Left lung (tissue), 10 donors: ENCODE data around the gene ACAD10. TPM values are rescaled to one million over a fixed set of nuclear protein-coding genes. Genes with fewer than 3 reads are reported as not detected.

Experiments
- ATAC-seq: fragments of 200-7000 bp; cut with Tn5 transposase; one replicate; pipeline ENCODE4 v1.9.1; 2020; ENCODE audit warnings: moderate library complexity
- DNase-seq, 4 donors: peaks; one replicate each; pipeline ENCODE4 v3.0.0-alpha.2; 2013 to 2020
- H3K27ac ChIP-seq, 2 donors: fragments of 200-600 bp; sonication (generic) in 1 of 2; one replicate each; pipeline versions ENCODE4 v1.5.0 to v1.8.0; 2020 to 2021
- H3K27me3 ChIP-seq, 2 donors: fragments of 200-600 bp; sonication (generic) in 1 of 2; one replicate each; pipeline versions ENCODE4 v1.5.0 to v1.8.0; 2020 to 2021
- H3K36me3 ChIP-seq, 2 donors: fragments of 200-600 bp; sonication (generic) in 1 of 2; one replicate each; pipeline versions ENCODE4 v1.5.0 to v1.8.0; 2020 to 2021
- H3K4me1 ChIP-seq, 2 donors: fragments of 200-600 bp; one replicate each; pipeline ENCODE4 v1.8.0; 2021
- H3K4me3 ChIP-seq, 2 donors: fragments of 200-600 bp; sonication (generic) in 1 of 2; one replicate each; pipeline versions ENCODE4 v1.5.0 to v1.8.0; 2020 to 2021; ENCODE audit warnings: mild to moderate bottlenecking in 1 of 2
- H3K9me3 ChIP-seq, 2 donors: fragments of 200-600 bp; sonication (generic) in 1 of 2; one replicate each; pipeline versions ENCODE4 v1.5.0 to v1.8.0; 2020 to 2021
- intact Hi-C, 2 donors: fragments of 100-400 bp; cut with DNase I; formaldehyde crosslinking; loops; one replicate each; pipeline versions ENCODE4 v1.11.2 to v1.14.2; 2022
- polyA plus RNA-seq, 6 donors: library from polyadenylated mRNA; unstranded; fragments of 120-200 nt; gene quantifications; one replicate each; pipeline ENCODE4 v1.2.1, GENCODE V29; 2013; ENCODE audit not compliant: insufficient read length in 6 of 6
- total RNA-seq, 2 donors: library from RNA; stranded (reverse); fragmentation: NEBNext Ultra II Directional; extraction: Animal tissue kit (Norgen Biotek cat#: 25700); gene quantifications; one replicate each; pipeline ENCODE4 v1.2.1, GENCODE V29; 2021
- TF ChIP-seq, protein P1 (sequence below), 2 donors: fragments of 200-600 bp; sonication (generic) in 1 of 2; IDR thresholded peaks; one replicate each; pipeline versions ENCODE4 v1.5.0 to v1.8.0; 2021; ENCODE audit warnings: antibody characterized with exemption in 2 of 2
- donor health status: DM: no; HTN: yes; CAD: no.
- donor health status: DM: no; HTN: no; CAD: no.

The ACAD10 gene
- total and polyA plus RNA-seq, 8 donors = 19.8 to 44.3 (median 36.9) TPM

DNA sequence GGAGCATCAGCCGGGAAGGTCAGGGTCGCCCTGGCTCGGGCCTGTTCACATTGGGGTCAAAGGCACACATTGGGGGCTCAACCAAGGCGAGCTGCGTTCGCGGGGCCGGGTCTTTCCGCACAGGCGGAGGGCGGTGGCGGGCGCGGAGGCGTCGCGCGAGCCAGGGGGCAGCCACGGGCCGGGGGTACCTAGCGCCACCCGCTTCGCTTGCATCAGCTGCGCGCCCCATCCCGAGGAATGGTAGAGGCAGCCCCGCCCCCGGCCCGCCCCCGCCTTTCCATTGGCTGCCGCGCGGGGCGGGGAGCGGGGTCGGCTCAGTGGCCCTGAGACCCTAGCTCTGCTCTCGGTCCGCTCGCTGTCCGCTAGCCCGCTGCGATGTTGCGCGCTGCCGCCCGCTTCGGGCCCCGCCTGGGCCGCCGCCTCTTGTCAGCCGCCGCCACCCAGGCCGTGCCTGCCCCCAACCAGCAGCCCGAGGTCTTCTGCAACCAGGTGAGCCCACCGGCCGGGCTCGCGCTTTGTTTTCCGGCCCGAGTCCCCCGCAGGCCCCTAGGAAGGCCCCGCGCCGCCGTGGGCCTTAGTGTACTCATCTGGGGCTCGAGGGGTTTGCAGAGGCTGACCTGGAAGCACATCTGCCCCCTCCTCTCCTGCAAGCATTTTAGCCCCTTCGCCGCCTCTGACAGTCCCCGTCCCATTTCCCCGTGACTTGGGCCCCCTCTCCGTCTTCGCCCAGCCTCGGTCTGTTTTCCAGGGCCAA is 80.9 kb downstream of the ACAD10 start, which contains the start of gene ALDH2:
Gene ALDH2, plus strand, starts transcription at position 326 of the 754 bp plus-strand sequence. Its CDS starts 50 bp downstream, at position 376.
- TF ChIP-seq, protein P1, sequence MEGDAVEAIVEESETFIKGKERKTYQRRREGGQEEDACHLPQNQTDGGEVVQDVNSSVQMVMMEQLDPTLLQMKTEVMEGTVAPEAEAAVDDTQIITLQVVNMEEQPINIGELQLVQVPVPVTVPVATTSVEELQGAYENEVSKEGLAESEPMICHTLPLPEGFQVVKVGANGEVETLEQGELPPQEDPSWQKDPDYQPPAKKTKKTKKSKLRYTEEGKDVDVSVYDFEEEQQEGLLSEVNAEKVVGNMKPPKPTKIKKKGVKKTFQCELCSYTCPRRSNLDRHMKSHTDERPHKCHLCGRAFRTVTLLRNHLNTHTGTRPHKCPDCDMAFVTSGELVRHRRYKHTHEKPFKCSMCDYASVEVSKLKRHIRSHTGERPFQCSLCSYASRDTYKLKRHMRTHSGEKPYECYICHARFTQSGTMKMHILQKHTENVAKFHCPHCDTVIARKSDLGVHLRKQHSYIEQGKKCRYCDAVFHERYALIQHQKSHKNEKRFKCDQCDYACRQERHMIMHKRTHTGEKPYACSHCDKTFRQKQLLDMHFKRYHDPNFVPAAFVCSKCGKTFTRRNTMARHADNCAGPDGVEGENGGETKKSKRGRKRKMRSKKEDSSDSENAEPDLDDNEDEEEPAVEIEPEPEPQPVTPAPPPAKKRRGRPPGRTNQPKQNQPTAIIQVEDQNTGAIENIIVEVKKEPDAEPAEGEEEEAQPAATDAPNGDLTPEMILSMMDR (IDR thresholded peaks at IDR 0.05) = no peak
- ATAC-seq (peak; percentile 97), DNase-seq (peak; percentile 75 to 94 (median 86))
- H3K27me3 ChIP-seq = no peaks in the 10 kb centered on the region
- H3K27ac ChIP-seq = peak within 1 kb of the TSS; percentile 88 to 90
- H3K4me3 ChIP-seq = peak within 1 kb of the TSS; percentile 81 to 90
- H3K9me3 ChIP-seq = no peaks in the 10 kb centered on the region
- intact Hi-C loops = no loop called here
- H3K36me3 ChIP-seq = no peaks in the 10 kb centered on the region
- peaks cover 21 to 57% of the 10 kb centered on the region in 2 donors for H3K4me1 ChIP-seq

DNA sequence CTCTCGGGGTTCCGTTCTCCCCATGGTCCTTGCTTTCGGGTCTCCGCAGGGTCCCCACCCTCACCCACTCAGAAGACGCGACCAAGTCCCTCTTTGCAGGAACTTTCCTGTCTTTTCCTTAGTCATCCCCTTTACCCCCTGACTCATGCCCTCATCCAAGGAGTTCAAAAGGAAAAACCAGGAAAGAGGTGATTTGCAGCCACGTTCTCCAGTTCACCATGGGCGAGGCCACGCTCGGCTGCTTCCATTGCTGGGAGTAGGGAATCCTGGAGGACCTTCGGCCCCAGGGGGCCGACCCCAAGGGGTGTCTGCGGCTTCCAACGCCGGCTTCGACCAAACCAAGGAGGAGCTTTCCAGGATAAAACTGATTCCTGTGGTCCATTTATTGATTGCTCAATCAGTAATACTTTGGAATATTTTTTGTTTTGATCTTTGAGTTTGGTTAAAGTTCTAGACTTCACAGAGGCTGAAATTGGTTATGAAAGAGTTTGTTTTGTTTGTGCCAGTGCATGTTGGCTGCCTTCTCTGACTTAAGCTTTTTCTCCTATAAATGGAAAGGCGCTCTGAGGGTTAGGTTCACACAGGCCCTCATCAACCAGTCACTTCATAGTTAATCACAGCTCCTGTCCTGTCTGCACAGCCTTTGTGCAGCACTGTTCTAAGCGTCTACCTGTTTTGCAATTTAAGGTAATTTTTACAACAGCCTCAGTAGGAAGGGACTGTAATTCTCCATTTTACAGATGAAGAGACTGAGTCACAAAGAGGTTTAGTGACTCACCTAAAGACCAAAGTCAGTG is 81.7 kb downstream of the ACAD10 start:
- ATAC-seq = peak; percentile 48
- DNase-seq = no peak
- Histone ChIP-seq H3K4me1 (peaks cover 21 to 65% of the 10 kb centered on the region in 2 donors), H3K9me3 (no peaks in the 10 kb centered on the region), H3K4me3 (peak overlapping the region; percentile 81 to 90), H3K27ac (peak overlapping the region; percentile 88 to 90), H3K27me3 (no peaks in the 10 kb centered on the region), H3K36me3 (no peaks in the 10 kb centered on the region)
- TF ChIP-seq, protein P1 (IDR thresholded peaks at IDR 0.05) = no peak
- intact Hi-C loops = no loop called here

DNA sequence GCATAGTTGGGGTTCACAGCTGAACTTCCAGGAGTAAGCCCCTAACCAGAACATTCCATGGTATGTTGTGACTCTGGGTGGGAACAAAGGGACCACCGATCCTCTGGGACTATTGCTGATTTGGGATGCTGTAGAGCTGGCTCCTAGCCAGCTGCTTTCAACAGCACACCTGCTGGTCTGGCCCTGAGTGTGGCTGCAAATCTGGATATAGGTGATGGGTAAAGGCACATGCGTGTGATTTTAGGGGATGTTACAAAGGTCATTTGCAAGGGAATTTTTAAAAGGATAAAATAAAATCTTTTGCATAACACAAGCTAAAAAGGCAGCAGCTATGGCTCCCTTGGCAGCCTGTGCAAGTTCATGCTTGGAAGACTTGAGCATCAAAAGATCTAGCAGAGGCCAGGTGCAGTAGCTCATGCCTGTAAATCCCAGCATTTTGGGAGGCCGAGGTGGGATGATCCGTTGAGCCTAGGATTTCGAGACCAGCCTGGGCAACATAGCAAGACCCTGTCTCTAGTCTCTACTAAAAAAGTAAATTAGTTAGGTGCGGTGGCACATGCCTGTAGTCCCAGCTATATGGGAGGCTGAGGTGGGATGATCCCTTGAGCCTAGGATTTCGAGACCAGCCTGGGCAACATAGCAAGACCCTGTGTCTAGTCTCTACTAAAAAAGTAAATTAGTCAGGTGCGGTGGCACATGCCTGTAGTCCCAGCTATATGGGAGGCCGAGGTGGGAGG is 82.5 kb downstream of the ACAD10 start:
- TF ChIP-seq, protein P1 (IDR thresholded peaks at IDR 0.05) = no peak
- Histone ChIP-seq H3K4me1 (peaks cover 29 to 72% of the 10 kb centered on the region in 2 donors), H3K27ac (peak overlapping the region in 1 of 2 donors; percentile 88), H3K36me3 (no peaks in the 10 kb centered on the region), H3K9me3 (no peaks in the 10 kb centered on the region), H3K27me3 (no peaks in the 10 kb centered on the region), H3K4me3 (peak overlapping the region; percentile 81 to 90)
- DNase-seq (peak in 1 of 4 donors; percentile 7), ATAC-seq (no peak)
- intact Hi-C loops = no loop called here

DNA sequence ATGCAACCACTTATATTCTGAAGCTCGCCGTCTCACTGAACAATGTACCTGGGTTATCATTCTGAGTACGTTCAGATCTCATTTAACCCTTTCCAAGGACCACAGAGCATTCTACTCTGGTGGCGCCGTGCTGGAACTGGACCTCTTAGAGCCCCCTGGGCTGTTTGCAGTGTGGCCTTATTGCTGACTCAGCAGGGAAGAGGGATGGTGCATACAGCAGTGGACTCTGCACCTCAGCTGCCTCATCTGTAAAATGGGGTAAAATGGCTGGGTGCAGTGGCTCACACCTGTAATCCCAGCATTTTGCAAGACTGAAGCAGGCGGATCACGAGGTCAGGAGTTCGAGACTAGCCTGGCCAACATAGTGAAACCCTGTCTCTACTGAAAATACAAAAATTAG is 83.7 kb downstream of the ACAD10 start:
- no peak for ATAC-seq
- DNase-seq = peak in 1 of 4 donors; percentile 5
- H3K9me3 ChIP-seq = no peaks in the 10 kb centered on the region
- no peaks in the 10 kb centered on the region for H3K36me3 ChIP-seq
- H3K4me1 ChIP-seq = peaks cover 40 to 85% of the 10 kb centered on the region in 2 donors
- TF ChIP-seq, protein P1 (IDR thresholded peaks at IDR 0.05) = no peak
- peak overlapping the region in 1 of 2 donors; percentile 15 for H3K27ac ChIP-seq
- intact Hi-C loops = no loop called here
- H3K27me3 ChIP-seq = no peaks in the 10 kb centered on the region
- H3K4me3 ChIP-seq = peak overlapping the region in 1 of 2 donors; percentile 81
